AG04450 (cell line): Measurements from ENCODE around the gene C3AR1. TPM values are rescaled to one million over a fixed set of nuclear protein-coding genes. Genes with fewer than 3 reads are reported as not detected.
"Not testable (repeated sequence)": the region's sequence is repeated elsewhere in the genome, so short reads cannot be mapped to it uniquely, and the experiment has no call there.

ENCODE experiments used
- CTCF ChIA-PET: fragments of 300-600, 350-600 bp; formaldehyde crosslinking; extraction: SDS; loops from one replicate; lab custom pipeline; 2022; ENCODE audit warnings: antibody characterized with exemption, inconsistent platforms; lab: Charles Lee
- POLR2A ChIA-PET: fragments of 350-600 bp; formaldehyde crosslinking; extraction: SDS; loops from one replicate; lab custom pipeline; 2021; ENCODE audit warnings: antibody characterized with exemption, inconsistent platforms; lab: Yijun Ruan, JAX
- DNase-seq: peaks from one replicate; pipeline ENCODE4 v3.0.0-alpha.2; 2011; ENCODE audit warnings: low read depth, low spot score
- H3K27ac ChIP-seq: one replicate; pipeline ENCODE4 v1.5.1; 2012; ENCODE audit warnings: low read depth, low read length, control low read depth
- H3K27me3 ChIP-seq: one replicate; pipeline ENCODE4 v1.6.0; 2012; ENCODE audit warnings: low read length; ENCODE audit not compliant: control insufficient read depth, insufficient read depth
- H3K4me3 ChIP-seq: 2 replicates; pipeline ENCODE4 v1.5.1; 2011; ENCODE audit warnings: mild to moderate bottlenecking, low read depth, low read length, control low read depth
- H3K9me3 ChIP-seq: 2 replicates; pipeline ENCODE4 v1.5.1; 2012; ENCODE audit warnings: low read length; ENCODE audit not compliant: control insufficient read depth, insufficient read depth
- polyA plus RNA-seq: library from polyadenylated mRNA; depleted of rRNA; stranded (reverse); fragments of >200 nt; gene quantifications from 2 replicates; pipeline ENCODE4 v1.2.3, GENCODE V29; 2011
- TF ChIP-seq, protein P1 (sequence below): IDR thresholded peaks from 2 replicates; pipeline ENCODE4 v1.5.1; 2011; ENCODE audit warnings: low read depth, low read length, control low read depth, inconsistent platforms

Gene C3AR1
- polyA plus RNA-seq, 1 experiment, result 0.71 TPM

DNA sequence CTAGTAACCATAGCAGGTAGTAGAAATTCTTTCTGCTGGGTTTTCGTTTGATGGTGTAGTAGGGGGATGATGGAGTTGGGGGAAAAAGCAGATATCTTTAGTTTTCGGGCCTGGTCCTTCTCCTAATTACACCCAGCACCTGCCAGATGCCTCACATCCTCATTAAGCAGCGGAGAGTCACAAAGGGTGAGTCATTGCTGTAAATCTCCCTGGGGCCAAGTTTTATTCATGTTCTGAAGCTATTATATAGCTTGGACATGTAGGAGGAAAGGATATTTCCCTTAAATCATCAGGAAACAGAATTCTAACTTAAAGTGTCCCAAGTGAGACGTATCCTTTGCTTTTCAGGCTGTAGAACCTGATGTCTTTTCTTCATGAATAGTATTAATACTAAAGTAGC is 11.0 kb upstream of the C3AR1 start:
- ChIA-PET POLR2A (interaction anchor here (0.9 to 1.0 kb wide), 2 partner anchors 19 to 144 kb away, joined by 3 read pairs; no protein-coding TSS in a partner anchor), CTCF (interaction anchor here (0.6 to 6.9 kb wide), 11 partner anchors 11 to 245 kb away, joined by 3 to 113 read pairs (median 8); partner anchors contain the start of gene C3AR1)
- DNase-seq, result no peak
- Histone ChIP-seq H3K9me3 (no peaks in the 10 kb centered on the region), H3K27ac (no peak overlapping the region), H3K27me3 (no peaks in the 10 kb centered on the region), H3K4me3 (no peak overlapping the region)
- TF ChIP-seq, protein P1, sequence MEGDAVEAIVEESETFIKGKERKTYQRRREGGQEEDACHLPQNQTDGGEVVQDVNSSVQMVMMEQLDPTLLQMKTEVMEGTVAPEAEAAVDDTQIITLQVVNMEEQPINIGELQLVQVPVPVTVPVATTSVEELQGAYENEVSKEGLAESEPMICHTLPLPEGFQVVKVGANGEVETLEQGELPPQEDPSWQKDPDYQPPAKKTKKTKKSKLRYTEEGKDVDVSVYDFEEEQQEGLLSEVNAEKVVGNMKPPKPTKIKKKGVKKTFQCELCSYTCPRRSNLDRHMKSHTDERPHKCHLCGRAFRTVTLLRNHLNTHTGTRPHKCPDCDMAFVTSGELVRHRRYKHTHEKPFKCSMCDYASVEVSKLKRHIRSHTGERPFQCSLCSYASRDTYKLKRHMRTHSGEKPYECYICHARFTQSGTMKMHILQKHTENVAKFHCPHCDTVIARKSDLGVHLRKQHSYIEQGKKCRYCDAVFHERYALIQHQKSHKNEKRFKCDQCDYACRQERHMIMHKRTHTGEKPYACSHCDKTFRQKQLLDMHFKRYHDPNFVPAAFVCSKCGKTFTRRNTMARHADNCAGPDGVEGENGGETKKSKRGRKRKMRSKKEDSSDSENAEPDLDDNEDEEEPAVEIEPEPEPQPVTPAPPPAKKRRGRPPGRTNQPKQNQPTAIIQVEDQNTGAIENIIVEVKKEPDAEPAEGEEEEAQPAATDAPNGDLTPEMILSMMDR, result no peak

DNA sequence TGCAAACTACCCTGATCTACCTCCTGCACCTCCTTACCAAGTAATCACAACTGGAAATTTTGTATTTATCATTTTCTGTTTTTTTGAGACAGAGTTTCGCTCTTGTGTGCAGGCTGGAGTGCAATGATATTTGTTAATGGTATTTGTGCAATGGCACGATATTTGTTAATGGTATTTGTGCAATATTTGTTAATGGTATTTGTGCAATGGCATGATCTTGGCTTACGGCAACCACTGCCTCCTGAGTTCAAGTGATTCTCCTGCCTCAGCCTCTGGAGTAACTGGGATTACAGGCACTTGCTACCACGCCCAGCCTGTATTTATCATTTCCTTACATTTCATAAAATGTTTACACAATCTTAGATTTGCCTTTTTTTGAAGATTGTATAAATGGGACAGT is 10.2 kb upstream of the C3AR1 start:
- CTCF ChIA-PET, result interaction anchor here (1.0 to 6.9 kb wide), 5 partner anchors 10 to 245 kb away, joined by 3 to 113 read pairs (median 6); partner anchors contain the start of gene C3AR1
- no peak overlapping the region for H3K4me3 ChIP-seq
- TF ChIP-seq, protein P1, result no peak
- H3K9me3 ChIP-seq, result no peaks in the 10 kb centered on the region
- no peak overlapping the region for H3K27ac ChIP-seq
- no peak for DNase-seq
- H3K27me3 ChIP-seq, result no peaks in the 10 kb centered on the region
- POLR2A ChIA-PET, result interaction anchor here (0.9 kb wide), 1 partner anchor 143 kb away, joined by 3 read pairs; no protein-coding TSS in a partner anchor

DNA sequence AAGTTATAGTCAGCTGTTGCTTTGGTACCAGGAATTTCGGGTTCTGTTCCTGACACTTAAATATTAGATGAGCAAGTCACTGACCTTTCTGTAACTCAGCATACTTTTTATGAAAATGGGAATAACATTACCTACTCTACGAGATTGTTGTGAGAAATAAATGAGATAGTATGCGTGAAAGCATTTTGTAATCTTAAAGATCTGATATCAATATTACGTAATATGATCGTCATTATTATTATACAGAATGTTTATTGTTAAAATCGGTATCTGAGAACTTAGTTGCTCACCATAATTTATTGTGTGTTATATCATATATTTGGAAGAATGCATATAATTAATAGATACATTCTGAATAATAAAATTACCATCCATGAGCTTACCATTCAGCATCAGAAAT is 9.8 kb upstream of the C3AR1 start:
- ChIA-PET POLR2A (no interaction called here), CTCF (interaction anchor here (1.1 to 6.9 kb wide), 4 partner anchors 21 to 245 kb away, joined by 3 to 113 read pairs (median 4); no protein-coding TSS in a partner anchor)
- TF ChIP-seq, protein P1, result no peak

DNA sequence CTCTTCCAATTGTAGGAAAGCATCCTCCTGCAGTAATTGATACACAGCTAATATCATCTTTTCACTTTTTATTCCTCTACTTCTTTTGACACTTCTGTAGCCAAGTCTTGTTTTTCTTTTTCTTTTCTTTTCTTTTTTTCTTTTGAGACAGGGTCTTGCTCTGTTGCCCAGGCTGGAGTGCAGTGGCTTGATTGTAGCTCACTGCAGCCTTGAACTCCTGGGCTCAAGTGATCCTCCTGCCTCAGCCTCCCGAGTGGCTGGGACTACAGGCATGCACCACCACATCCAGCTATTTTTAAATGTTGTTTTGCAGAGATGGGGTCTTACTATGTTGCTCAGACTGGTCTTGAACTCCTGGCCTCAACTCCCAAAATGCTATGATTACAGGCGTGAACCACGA is 5.7 kb upstream of the C3AR1 start:
- H3K27ac ChIP-seq, H3K9me3 ChIP-seq, H3K4me3 ChIP-seq, H3K27me3 ChIP-seq, POLR2A ChIA-PET, DNase-seq: not testable (repeated sequence)
- CTCF ChIA-PET, result interaction anchor here (1.5 kb wide), 1 partner anchor 26 kb away, joined by 5 read pairs; no protein-coding TSS in a partner anchor

More for the DNA sequence above, 9.8 kb upstream of the C3AR1 start:
- no peak overlapping the region for H3K4me3 ChIP-seq
- H3K9me3 ChIP-seq, result no peaks in the 10 kb centered on the region
- H3K27me3 ChIP-seq, result no peaks in the 10 kb centered on the region
- no peak for DNase-seq
- H3K27ac ChIP-seq, result no peak overlapping the region

DNA sequence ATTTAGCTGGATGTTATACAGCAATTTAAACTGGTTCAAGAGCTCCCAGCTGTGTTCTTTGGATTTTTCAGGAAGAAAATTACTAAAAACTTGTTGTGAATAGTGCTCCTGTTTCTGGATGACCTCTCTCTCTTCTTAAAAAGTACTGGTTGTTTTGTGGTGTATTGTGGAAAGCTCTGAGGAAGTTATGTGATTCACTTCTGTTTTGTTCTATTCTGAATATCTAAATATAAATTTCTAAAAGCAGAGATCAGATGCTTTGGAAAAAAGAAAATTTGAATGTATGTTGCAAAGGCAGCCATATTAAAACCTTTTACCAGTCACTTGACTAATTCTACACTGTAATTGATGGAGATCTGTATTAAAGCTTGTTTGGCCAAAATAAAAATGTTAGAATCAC is 3.4 kb upstream of the C3AR1 start:
- TF ChIP-seq, protein P1, result no peak

More for the DNA sequence above, 3.4 kb upstream of the C3AR1 start:
- POLR2A ChIA-PET, result interaction anchor here (1.1 kb wide), 1 partner anchor 13 kb away, joined by 4 read pairs; the partner anchor contains the start of gene NECAP1
- no peak overlapping the region for H3K4me3 ChIP-seq
- H3K9me3 ChIP-seq, result no peaks in the 10 kb centered on the region
- no peak overlapping the region for H3K27ac ChIP-seq
- no peaks in the 10 kb centered on the region for H3K27me3 ChIP-seq
- no peak for DNase-seq
- CTCF ChIA-PET, result interaction anchor here (0.8 to 1.2 kb wide), 2 partner anchors 40 to 263 kb away, joined by 3 to 4 read pairs; no protein-coding TSS in a partner anchor
